MG63 (cell line): Measurements from ENCODE around the gene TMEM63B. TPM values are rescaled to one million over a fixed set of nuclear protein-coding genes. Genes with fewer than 3 reads are reported as not detected.

Experiments used
- total RNA-seq: library from RNA; depleted of rRNA; stranded (reverse); fragments of >200 nt; shearing (Covaris generic); gene quantifications from 2 replicates; pipeline ENCODE4 v1.2.3, GENCODE V29; 2014; ENCODE audit warnings: low replicate concordance; rRNA removed

Gene TMEM63B
- total RNA-seq, 1 experiment from 2014 or later: 18.4 TPM

Other genes starting within 250 kb of the TMEM63B start
- gene MRPL14, start 102 bp upstream of the TMEM63B start, total RNA-seq: 362 and 399 TPM in 2 replicates
- not detected in 2 replicates for gene CAPN11, start 31.3 kb downstream of the TMEM63B start, total RNA-seq
- not detected in 2 replicates for gene MYMX, start 89.4 kb downstream of the TMEM63B start, total RNA-seq
- gene SLC29A1, start 96.0 kb downstream of the TMEM63B start, total RNA-seq: 118 and 130 TPM in 2 replicates
- gene HSP90AB1, start 119.5 kb downstream of the TMEM63B start, total RNA-seq: 5,432 and 5,573 TPM in 2 replicates
- gene SLC35B2, start 130.0 kb downstream of the TMEM63B start, total RNA-seq: 386 and 631 TPM in 2 replicates
- 24.4 and 35.2 TPM in 2 replicates for gene NFKBIE, start 138.0 kb downstream of the TMEM63B start, total RNA-seq
- gene TMEM151B, start 142.9 kb downstream of the TMEM63B start, total RNA-seq: 0.20 TPM in 1 of 2 replicates, not detected in the other
- 52.9 and 92.6 TPM in 2 replicates for gene AARS2, start 185.8 kb downstream of the TMEM63B start, total RNA-seq
- not detected in 2 replicates for gene SPATS1, start 215.1 kb downstream of the TMEM63B start, total RNA-seq